Neutrophil (primary cell): ENCODE data around the gene LMNTD2.

ENCODE experiments used
- H3K27ac ChIP-seq: fragments of 200-600 bp; sonication (generic); 2 replicates; pipeline ENCODE4 v1.5.1; 2016; ENCODE audit warnings: mild to moderate bottlenecking, moderate library complexity
- H3K27me3 ChIP-seq: fragments of 200-600 bp; sonication (generic); 2 replicates; pipeline ENCODE4 v1.6.0; 2016; ENCODE audit warnings: mild to moderate bottlenecking
- H3K36me3 ChIP-seq: fragments of 200-600 bp; sonication (generic); 2 replicates; pipeline ENCODE4 v1.5.1; 2017
- H3K4me1 ChIP-seq, 2 experiments: fragments of 200-600 bp in 1 of 2; sonication (generic) in 1 of 2; 1 replicate in 1 of 2; 2 replicates in 1 of 2; pipeline versions ENCODE4 v1.5.1 to v1.6.1; 2013 to 2016; ENCODE audit warnings: low read depth in 1 of 2, low read length in 1 of 2, mild to moderate bottlenecking in 1 of 2, moderate library complexity in 1 of 2; ENCODE audit not compliant: control insufficient read depth in 1 of 2, insufficient read depth in 1 of 2
- H3K4me3 ChIP-seq, 2 experiments: fragments of 200-600 bp in 1 of 2; sonication (generic) in 1 of 2; 1 replicate in 1 of 2; 2 replicates in 1 of 2; pipeline ENCODE4 v1.5.1; 2013 to 2016; ENCODE audit warnings: low read depth in 1 of 2, low read length in 1 of 2, mild to moderate bottlenecking in 1 of 2, moderate library complexity in 1 of 2
- H3K9me3 ChIP-seq: fragments of 200-600 bp; sonication (generic); 2 replicates; pipeline ENCODE4 v1.5.1; 2016
- CTCF ChIP-seq: fragments of 200-600 bp; sonication (generic); IDR thresholded peaks from 2 replicates; pipeline ENCODE4 v1.5.1; 2016; ENCODE audit warnings: antibody characterized with exemption

Gene LMNTD2

GRCh38 chr11:535519-536454 is 24.8 kb downstream of the LMNTD2 start, which contains the start of gene HRAS:
Gene HRAS (minus strand): TSS chr11:535576.
- Histone ChIP-seq H3K4me3 (peak within 1 kb of the TSS; percentile 71 to 87), H3K27me3 (peaks cover 60% of the 10 kb centered on the region), H3K9me3 (no peaks in the 10 kb centered on the region), H3K36me3 (peaks cover 16% of the 10 kb centered on the region), H3K4me1 (peaks cover 30 to 31% of the 10 kb centered on the region in 2 experiments), H3K27ac (peak within 1 kb of the TSS; percentile 11)
- peak; percentile 32 for TF ChIP-seq CTCF

- no peak overlapping the region for H3K27ac ChIP-seq
Measured at GRCh38 chr11:535210-535518, 25.4 kb downstream of the LMNTD2 start.

GRCh38 chr11:534396-535209 is 25.9 kb downstream of the LMNTD2 start:
- Histone ChIP-seq H3K4me1 (peaks cover 30 to 31% of the 10 kb centered on the region in 2 experiments), H3K9me3 (no peaks in the 10 kb centered on the region), H3K27me3 (peaks cover 49% of the 10 kb centered on the region), H3K36me3 (peaks cover 16% of the 10 kb centered on the region), H3K4me3 (peak overlapping the region; percentile 53 to 60), H3K27ac (no peak overlapping the region)
- no peak for TF ChIP-seq CTCF

More at GRCh38 chr11:535210-535518, 25.4 kb downstream of the LMNTD2 start:
- no peak for TF ChIP-seq CTCF
- Histone ChIP-seq H3K36me3 (peaks cover 16% of the 10 kb centered on the region), H3K9me3 (no peaks in the 10 kb centered on the region), H3K4me1 (peaks cover 30 to 31% of the 10 kb centered on the region in 2 experiments), H3K4me3 (peak overlapping the region; percentile 60 to 71), H3K27me3 (peaks cover 55% of the 10 kb centered on the region)

GRCh38 chr11:533586-534395 is 26.7 kb downstream of the LMNTD2 start:
- H3K36me3 ChIP-seq = peaks cover 16% of the 10 kb centered on the region
- H3K4me3 ChIP-seq = no peak overlapping the region
- H3K4me1 ChIP-seq = peaks cover 30 to 31% of the 10 kb centered on the region in 2 experiments
- no peaks in the 10 kb centered on the region for H3K9me3 ChIP-seq
- no peak overlapping the region for H3K27ac ChIP-seq
- peaks cover 43% of the 10 kb centered on the region for H3K27me3 ChIP-seq
- TF ChIP-seq CTCF = no peak

GRCh38 chr11:532986-533585 is 27.5 kb downstream of the LMNTD2 start:
- TF ChIP-seq CTCF = no peak
- peaks cover 30 to 31% of the 10 kb centered on the region in 2 experiments for H3K4me1 ChIP-seq
- H3K4me3 ChIP-seq = no peak overlapping the region
- H3K36me3 ChIP-seq = peaks cover 16% of the 10 kb centered on the region
- peaks cover 36% of the 10 kb centered on the region for H3K27me3 ChIP-seq
- no peak overlapping the region for H3K27ac ChIP-seq
- H3K9me3 ChIP-seq = no peaks in the 10 kb centered on the region
